Medulla oblongata (tissue), 1 donor: Measurements from ENCODE around the gene SLC17A9.
"Not testable (repeated sequence)": the region's sequence is repeated elsewhere in the genome, so short reads cannot be mapped to it uniquely, and the experiment has no call there.

Source experiments
- DNase-seq: peaks from one replicate; pipeline ENCODE4 v3.0.0-alpha.2; 2015; ENCODE audit errors: extremely low spot score

The SLC17A9 gene

DNA sequence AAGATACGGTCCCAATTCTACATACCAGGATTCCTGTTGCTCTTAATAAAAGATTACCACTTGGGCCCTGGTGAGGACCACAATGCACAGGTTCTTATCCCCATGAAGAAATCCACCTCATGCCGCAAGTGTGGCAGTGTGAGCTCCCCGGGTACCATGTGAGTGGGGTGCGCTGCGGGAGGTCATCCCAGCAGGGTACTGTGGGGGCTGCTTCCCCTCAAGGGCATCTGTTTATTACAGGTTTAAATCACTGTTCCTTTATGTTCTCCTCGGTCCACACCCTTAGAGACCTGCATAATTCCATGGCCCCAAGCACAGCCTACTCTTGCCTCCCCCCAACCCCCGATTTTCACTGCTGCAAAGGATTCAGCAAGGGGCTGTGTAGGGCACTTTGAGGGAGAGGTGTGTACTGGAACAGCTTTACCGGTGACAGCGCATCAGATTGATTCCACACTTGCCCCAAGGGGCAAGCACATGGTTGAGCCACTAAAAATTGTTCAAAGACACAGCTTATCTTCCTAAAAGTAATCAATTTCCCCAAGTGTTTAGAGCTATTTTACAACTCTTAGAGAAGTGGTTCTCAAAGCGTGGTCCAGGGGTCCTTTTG, 32.4 kb upstream of the SLC17A9 start:
- DNase-seq: no peak

DNA sequence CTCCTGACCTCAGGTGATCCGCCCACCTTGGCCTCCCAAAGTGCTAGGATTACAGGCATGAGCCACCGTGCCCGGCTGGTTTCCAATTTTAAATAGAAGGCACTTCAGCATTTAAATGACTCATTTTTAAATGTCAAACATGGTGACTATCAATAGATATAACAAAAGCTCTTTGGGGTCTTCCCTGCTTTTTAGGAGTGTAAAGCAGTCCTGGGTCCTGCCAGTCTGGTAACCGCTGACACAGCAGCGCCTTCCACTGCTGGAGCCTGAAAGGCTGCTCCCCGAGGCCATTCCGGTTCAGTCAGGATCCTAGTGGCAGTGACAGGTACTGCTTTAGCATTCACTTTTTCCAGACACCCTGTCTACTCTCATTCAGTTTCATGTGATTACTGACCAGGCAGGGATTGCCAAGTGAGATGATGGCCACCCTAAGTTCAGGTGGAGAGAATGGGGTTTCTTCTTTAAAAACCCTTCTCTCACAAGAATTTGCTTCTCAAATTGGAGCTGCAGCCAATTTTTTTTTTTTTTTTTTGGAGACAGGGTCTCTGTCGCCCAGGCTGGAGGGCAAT, 31.3 kb upstream of the SLC17A9 start:
- peak; percentile 50 for DNase-seq

DNA sequence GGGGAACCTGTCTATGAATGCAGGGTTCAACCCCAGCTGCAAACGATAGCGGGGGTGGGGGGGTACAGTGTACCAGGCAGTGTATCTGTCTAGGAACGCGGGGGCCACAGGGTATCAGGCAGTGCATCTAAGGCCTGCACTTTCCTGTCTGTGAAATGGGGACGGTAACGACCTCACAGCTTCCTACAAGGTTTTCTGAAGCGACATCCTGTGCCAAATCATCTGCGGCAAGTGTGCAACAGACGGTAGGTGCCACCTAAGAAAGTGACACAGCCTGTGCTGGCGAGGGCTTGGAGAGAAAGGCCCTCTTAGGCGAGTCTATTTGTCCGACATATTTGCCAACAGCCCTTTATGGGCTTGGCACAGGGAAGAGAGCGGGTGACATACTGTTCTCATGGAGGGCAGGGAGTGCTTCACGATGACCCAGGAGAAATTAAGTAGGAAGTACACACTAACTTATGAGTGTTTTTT, 30.0 kb upstream of the SLC17A9 start:
- DNase-seq: no peak

DNA sequence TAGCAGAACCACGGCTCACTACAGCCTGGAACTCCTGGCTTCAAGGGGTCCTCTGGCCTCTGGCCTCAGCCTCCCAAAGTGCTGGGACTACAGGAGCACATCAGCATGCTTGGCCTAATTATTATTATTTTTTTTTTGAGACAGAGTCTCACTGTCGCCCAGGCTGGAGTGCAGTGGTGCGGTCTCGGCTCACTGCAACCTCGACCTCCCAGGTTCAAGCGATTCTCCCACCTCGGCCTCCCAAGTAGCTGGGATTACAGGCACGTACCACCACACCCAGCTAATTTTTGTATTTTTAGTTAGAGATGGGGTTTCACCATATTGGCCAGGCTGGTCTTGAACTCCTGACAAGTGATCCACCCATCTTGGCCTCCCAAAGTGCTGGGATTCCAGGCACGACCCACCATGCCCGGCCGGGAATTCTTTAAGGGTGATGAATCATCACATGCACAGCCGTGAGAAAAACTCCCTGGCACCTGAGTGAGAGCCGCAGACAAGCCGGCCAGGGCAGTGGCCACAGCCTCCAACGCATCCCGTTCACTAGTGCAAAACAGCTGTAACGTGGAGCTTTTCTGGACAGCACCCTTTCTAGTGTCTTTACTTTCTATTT, 29.3 kb upstream of the SLC17A9 start:
- DNase-seq: not testable (repeated sequence)

DNA sequence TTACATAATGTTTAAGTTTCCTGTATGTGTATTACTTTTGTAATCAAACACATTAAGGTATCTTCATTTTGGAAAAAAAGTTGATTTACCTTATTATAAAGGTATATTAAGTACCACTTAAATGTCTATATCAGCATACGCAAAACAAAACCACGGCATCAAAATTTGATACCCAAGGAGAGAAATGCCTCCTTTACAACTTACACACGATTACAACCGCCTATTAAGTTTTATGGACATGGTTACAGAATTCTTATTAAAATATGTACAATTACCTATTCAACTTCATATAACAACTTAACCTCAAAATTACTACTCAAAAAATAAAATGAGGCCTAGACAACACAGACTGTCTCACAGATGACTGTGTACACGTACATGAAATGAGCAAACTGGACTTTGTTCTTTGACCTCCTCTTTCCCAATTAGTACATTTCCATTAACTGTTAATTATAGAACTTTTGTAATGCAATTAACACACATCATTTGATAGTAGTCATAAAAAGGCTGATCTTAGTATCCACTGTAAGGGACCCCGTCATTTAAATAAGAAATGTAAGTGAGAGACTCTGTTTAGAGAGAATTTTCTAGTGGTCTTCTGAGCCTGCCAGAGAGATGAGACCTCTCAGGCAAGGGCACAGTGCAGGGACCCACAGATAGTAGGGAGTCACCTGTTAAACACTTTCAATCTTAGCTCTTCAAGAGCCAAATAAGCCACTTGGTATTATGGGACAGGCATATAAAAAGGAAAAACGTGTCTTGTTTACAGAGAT, 28.7 kb upstream of the SLC17A9 start:
- no peak for DNase-seq

DNA sequence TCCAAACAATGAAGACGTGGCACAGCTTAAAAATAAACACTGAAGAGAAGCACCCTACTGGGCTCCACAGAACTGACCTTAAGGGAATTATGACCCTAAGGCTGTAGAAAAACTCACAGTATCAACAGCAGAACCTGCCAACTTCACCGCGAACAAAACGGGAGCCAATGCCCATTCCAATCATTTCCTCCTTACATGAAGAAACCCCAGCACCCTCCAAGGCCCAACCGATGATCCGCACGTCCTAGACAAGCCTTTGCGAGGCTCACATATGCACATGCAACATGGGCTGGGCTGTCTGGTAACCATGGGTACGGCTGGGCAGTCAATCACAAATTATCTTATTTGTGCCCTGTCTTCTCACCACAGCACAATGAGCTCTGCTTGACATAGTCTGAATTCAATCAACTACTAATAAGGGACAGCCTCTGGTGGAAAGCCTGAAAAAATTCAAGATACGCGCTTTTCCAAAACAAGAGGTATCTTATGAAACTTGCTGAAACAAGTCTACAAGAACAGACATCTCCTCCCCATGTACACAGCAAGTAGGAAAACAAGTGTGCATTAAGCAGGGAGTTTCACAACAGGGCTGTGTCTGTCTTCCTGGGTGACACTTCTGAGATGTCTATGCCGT, 27.9 kb upstream of the SLC17A9 start:
- DNase-seq: no peak

DNA sequence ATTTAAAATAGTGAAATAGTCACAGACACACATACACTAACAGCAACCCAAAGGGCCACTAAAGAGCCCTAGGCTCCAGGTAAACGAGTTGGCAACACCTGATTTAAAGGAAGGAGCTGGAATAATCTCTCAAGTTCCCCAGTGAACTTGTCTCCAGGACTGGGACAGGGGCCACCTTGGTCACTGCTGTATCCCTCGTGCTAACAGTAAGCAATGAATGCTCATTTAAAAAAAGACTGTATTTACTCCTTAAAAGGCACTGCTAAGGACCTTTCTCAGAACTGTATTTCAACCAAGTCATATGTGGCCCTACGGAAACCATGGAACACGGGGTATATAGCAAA, 27.5 kb upstream of the SLC17A9 start:
- no peak for DNase-seq

DNA sequence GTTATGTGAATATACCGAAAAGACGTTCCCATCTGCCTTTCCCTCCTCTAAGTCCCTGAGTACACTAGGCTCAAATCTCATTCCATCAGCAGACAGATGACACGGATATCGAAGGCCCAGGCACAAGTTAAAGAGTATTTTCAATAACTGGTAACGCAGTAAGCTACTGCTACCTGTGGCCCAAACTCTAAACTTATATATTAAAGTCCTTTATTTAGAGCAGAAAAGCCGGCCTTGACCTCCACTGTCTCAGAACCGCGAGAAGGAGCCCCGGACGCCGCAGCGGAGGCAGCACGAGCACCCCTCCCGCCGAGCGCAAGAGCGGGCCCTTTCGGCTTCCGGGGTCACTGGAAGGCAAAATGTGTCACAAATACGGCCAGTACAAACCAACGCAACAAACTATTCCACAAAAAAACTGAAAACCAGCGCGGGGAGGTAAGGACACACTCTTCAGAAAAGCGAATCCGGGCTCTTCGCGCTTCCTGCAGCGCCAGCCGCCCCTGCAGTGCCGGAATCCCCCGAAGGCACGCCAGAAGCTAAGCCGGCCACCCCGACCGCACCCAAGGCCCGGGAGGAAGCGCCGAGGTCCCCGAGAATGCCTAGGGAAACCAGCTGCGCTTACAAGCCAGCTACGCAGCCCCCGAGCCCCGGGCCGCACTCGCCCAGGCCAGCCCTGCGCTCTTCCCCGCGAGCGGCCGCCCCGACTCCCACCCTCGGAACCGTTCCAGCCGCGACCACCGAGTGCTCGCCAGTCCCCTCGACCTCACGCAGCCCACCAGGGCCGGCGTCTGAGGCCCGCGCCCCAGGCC, 26.9 kb upstream of the SLC17A9 start:
- no peak for DNase-seq

DNA sequence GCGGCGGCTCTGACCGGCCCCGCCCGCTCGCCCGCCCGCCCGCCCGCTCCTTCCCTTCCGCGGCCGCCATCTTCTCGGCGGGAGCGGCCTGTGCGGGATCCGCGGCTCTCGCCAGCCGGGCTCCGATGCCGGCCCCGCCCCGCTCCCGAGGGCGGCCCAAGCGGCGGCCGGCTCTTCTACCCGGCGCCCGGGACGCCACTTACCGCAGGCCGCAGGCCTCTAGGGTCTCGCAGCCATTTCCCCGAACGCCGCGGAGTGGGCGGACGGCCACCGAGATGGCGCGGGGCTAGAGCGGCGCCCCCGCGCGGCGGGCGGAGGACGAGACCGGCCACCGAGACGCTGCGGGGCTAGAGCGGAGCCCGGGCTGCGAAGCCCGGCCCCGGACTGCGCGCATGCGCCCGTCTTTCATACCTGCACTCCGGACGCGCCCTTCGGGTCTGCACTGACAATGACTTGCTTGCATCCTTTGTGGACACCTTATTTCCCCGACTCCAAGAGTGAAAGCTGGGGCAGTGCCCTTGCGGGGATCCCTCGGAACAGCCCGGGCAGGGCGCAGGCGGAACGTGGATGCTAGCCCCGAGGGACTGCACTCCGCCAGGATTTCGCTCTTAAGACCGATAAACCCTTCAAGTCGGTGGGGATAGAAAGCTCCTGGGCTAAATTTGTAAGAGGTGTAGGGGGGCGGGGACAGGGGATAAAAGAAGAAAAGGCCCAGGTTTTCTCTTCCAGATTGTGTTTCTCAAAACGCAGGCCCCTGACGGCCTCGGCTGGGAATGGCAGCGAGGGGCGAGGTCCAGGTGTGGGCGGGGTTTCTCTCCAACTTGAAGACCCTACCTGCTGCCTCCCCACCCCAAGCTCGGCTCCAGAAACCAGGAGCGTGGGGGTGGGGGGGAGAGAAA, 26.0 kb upstream of the SLC17A9 start, which contains the start of gene DIDO1:
TSS of gene DIDO1 (minus strand) at position 277 of the 899 bp plus-strand sequence.
- DNase-seq: peak; percentile 90

DNA sequence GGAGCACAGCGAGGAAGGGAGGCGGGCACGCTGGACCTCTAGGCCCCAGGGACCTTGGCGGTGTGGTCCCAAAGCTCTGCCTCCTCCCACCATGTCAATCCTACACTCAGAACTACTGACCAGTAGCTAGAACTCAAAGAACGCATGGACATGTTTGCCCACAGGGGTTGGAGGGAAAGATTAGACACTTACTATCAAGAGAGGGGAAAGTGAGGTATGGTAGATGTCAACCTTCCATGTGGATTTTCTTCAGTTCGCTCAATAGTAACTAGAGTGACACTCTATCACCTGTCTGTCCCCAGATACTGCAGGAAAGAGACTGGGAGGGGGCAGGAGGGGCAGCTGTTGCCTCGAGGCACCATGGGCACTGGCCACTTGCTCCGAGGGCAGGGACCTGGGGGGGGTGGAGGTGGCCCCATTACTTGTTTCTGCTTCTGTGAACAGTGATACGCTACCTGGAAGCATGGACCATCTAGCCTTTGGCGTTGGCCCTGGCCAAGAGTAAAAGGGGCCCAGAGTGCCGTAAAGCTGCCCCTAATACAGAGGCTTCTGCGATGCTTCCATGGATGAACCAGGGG, 25.3 kb upstream of the SLC17A9 start:
- DNase-seq: no peak

DNA sequence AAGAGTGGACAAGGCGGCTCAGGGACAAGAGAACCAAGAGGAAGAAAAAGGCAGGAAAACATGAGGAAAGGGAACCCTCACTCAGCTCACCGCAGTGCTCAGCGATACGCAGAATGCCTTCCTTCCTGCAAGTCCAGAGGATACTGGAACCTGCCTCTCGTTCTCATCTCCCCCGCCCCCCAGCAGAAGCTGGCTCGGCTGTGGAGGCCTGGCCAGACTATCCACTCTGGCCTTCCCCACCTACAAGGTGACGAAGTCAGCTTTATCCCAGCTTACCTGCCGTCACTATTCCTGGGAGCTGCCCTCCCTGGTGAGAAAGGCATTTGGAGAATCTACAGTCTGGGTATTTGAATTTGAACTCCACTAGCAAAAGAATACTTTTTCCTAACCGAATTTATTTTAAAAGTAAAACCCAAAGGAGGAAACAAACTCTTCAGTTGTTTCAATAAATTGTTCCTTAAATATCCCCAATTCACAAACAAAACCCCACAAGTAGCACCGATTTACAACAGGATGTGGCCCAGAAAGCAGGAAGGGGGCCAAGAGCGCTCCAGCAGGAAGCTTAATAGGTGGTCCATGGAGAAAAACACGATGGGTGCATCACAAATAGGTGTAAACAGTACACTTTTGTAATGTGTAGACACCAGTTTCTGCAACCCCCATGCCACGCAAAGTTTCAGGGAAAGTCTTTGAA, 24.1 kb upstream of the SLC17A9 start:
- no peak for DNase-seq

DNA sequence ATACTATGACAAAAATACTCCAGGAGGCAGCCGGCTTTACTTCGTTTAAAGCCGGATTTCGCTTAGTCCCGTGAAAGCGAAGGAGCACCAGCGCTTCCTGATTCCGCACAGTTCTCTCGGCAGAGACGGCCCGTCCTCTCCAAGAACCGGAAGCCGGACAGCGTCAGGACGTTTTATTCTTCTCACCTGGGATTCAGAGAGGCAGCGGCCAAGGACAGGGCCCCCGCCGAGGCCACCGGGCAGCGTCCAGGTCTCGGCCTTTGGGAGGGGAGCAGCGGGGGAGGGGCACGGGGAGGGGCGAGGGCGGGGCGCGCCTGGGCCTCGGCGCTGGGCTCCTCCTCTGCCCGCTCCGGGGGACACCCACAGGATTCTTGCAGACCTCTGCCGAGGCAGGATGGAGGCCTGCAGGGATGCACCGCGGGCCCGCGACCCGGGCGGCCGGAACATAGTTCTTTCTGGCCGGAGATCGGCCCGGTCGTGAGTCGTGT, 23.4 kb upstream of the SLC17A9 start:
- DNase-seq: peak; percentile 35

DNA sequence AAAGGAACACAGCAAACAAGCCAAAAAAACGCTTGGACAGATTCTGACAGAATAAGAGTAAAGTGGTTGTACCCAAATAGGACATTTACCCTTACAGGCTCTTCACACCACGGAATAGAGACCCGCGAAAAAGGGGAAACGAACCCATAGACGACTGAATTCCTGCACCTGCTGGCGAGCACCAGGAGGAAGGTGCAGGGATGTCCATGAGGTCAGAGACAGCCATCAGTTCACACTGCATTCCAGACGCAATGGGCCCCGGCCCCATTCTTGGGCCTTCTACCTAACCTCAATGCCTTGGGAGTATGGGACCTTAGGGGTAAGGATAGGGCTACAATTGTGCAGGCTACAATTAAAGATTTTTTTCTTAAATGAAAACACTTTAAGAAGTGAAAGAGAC, 21.0 kb upstream of the SLC17A9 start:
- no peak for DNase-seq

DNA sequence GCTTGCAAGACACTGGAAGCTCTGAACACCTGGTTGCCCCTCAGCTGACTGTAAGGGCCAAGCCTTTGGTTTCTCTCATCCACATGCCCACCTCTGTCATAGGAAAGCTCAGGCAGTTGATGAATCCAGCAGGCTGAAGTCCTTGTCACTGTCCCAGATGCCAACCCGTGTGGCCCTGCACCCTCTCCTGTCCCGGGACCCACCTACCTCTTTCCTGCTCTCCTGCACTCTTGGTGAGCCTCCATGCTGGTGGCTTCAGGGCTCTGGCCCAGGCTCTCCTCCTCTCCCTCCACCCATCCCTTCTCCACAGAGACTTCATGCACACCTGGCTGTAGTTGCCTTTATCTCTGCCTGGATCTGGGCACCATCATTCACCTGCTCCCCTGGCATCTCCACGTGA, 18.5 kb upstream of the SLC17A9 start:
- DNase-seq: no peak

DNA sequence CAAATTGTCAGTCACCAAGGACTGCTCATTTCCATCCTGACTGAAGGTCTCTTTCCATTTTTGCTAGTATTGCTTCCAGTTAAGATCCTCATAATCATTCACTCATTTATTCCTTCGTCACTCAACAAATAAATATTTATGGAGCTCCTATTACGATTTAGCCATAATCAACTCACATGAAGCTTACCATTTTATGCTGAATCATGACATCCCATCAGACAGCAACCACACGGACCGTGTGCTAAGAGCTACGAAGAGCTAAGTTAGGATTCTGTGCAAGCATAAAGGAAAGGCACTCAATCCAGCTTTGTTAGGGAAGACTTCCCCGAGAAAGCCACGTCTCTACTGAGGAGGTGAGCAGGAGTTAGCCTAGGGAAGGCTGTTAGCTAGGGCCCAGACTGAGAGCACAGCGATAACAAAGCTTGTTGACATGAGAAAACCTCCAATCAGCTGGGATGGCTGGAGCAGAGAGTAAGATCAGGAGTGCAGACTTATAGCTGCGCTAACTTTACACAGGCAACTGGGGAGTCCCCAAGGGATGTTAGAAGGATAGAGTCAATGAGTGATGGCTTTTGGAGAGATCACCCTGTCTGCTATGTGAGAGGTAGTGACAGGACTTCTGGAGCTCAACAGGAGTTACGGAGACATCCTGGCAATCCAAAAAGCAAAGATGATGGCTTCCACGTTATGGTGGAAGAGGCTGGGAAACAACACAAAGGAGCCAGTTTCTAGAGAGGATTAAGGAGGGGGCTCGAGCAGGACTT, 17.1 kb upstream of the SLC17A9 start:
- DNase-seq: no peak

DNA sequence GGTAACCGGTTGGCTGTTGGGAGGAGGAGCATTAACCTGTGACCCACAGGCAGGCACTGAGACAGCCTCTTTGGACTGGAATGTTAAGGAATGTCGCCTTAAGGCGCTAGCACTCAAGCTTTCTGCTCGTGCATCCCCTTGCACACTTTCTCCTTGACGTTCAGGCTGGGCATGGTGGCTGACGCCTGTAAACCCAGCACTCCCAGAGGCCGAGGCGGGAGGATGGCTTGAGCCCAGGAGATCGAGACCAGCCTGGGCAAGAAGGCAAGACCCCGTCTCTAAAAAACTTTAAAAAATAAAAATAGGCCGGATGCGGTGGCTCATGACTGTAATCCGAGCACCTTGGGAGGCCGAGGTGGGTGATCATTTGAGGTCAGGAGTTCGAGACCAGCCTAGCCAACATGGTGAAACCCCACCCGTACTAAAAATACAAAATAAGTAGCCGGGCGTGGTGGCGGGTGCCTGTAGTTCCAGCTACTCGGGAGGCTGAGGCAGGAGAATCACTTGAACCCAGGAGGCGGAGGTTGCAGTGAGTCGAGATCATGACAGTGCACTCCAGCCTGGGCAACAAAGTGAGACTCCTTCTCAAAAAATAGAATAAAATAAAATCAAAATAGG, 16.4 kb upstream of the SLC17A9 start:
- no peak for DNase-seq

DNA sequence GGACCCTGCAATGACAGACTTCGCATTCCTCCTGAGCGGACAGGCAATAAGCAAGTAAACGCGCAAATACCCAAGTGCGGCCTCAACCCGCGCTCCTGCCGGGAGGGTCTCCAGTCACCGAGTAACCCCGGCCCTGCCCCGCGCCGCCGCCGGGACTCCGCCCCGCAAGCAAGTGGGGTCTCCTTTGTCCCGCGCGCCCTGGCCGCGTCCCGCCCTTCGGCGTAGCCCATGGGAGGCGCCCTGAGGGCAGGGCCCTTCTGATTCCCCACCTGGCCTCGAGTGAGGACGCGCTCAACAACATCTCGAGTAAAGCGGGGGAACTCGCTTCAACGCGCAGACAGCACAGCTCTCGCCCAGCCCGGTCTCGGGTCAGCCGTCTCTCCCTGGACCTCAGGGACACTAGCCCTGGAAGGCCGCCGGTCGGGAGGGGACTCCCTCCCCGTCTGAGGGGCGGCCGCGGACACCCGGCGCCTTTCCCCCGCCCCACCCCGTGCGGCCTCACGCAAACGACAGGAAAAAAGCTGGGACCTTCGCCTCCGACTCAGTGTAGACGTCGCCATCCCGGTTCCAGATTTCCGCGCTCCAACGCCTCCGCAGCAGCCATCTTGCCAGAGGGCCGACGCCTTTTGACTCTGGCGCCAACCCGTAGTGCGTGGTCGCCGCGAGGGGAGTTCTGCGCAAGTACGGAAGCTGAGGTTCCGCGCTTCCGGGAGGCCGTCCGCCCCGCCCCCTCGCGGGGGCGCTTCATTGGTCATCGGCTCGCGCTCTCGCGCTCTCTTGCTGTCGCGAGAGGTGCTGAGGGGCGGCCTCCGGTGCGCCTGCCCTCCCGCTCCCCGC, 15.0 kb upstream of the SLC17A9 start:
- peak; percentile 95 for DNase-seq
